PC-9 (cell line): ENCODE measurements around the gene PHF3. TPM values are rescaled to one million over a fixed set of nuclear protein-coding genes. Genes with fewer than 3 reads are reported as not detected.

Source experiments
- BruUV-seq: library from RNA; stranded (reverse); fragments of 400-500 nt; replicated peaks from 2 replicates; lab custom pipeline; 2021; lab: Mats Ljungman, UMichigan
- CTCF ChIA-PET: fragments of 300-600 bp; sonication (Branson Sonifier 250); formaldehyde crosslinking; loops from one replicate; lab custom pipeline; 2022; ENCODE audit warnings: antibody characterized with exemption; lab: Charles Lee
- POLR2A ChIA-PET: fragments of 300-600 bp; sonication (Branson Sonifier 250); formaldehyde crosslinking; loops from one replicate; lab custom pipeline; 2022; ENCODE audit warnings: antibody characterized with exemption; ENCODE audit not compliant: unreplicated experiment; lab: Charles Lee
- DNase-seq, 2 experiments: peaks; one replicate each; pipeline versions ENCODE4 v3.0.0 to v3.0.0-alpha.2; 2015 to 2022; ENCODE audit warnings: mixed read lengths in 1 of 2
- H2AFZ ChIP-seq: fragments of 200-600 bp; sonication (generic); 2 replicates; pipeline ENCODE4 v1.8.1; 2017; ENCODE audit warnings: antibody characterized with exemption
- H3F3A ChIP-seq: fragments of 200-600 bp; sonication (generic); 2 replicates; pipeline ENCODE4 v1.8.1; 2017; ENCODE audit warnings: antibody characterized with exemption, mild to moderate bottlenecking, low read depth; ENCODE audit not compliant: insufficient read depth
- H3K27ac ChIP-seq: fragments of 200-600 bp; sonication (generic); 2 replicates; pipeline ENCODE4 v1.6.1; 2016; ENCODE audit warnings: mixed run types
- H3K27me3 ChIP-seq: fragments of 200-600 bp; sonication (generic); 2 replicates; pipeline ENCODE4 v1.6.1; 2016; ENCODE audit warnings: low read depth, mixed run types; ENCODE audit not compliant: insufficient read depth
- H3K36me3 ChIP-seq: fragments of 200-600 bp; sonication (generic); 2 replicates; pipeline ENCODE4 v1.6.1; 2016; ENCODE audit warnings: low read depth, mixed run types
- H3K4me1 ChIP-seq: fragments of 200-600 bp; sonication (generic); replicated peaks from 2 replicates; pipeline ENCODE4 v1.6.1; 2016; ENCODE audit warnings: mixed run types; ENCODE audit not compliant: insufficient read depth
- H3K4me2 ChIP-seq: fragments of 200-600 bp; sonication (generic); 2 replicates; pipeline ENCODE4 v1.6.1; 2017; ENCODE audit warnings: mixed run types
- H3K4me3 ChIP-seq: fragments of 200-600 bp; sonication (generic); 2 replicates; pipeline ENCODE4 v1.6.1; 2016; ENCODE audit warnings: mixed run types
- H3K79me2 ChIP-seq: fragments of 200-600 bp; sonication (generic); 2 replicates; pipeline ENCODE4 v1.6.1; 2017; ENCODE audit warnings: low read depth, mixed run types
- H3K9me2 ChIP-seq: fragments of 200-600 bp; sonication (generic); 2 replicates; pipeline ENCODE4 v1.8.1; 2017; ENCODE audit warnings: mild to moderate bottlenecking; ENCODE audit not compliant: insufficient read depth
- H3K9me3 ChIP-seq: fragments of 200-600 bp; sonication (generic); 2 replicates; pipeline ENCODE4 v1.8.1; 2016; ENCODE audit warnings: low read depth; ENCODE audit not compliant: insufficient read depth
- H4K20me1 ChIP-seq: fragments of 200-600 bp; sonication (generic); 2 replicates; pipeline ENCODE4 v1.8.1; 2017; ENCODE audit not compliant: insufficient read depth
- EZH2 ChIP-seq: fragments of 200-600 bp; sonication (generic); IDR thresholded peaks from 2 replicates; pipeline ENCODE4 v1.8.0; 2017; ENCODE audit warnings: antibody characterized with exemption, low read depth
- intact Hi-C: fragments of 100-400 bp; cut with micrococcal nuclease; formaldehyde crosslinking; loops from one replicate; pipeline ENCODE4 v1.10.0; 2022; ENCODE audit not compliant: unreplicated experiment
- total RNA-seq: library from RNA; stranded (reverse); gene quantifications from 2 replicates; pipeline ENCODE4 v1.2.3, GENCODE V29; 2021
- TF ChIP-seq, protein P1 (sequence below): fragments of 200-600 bp; sonication (generic); conservative IDR thresholded peaks from 2 replicates; pipeline ENCODE4 v1.6.1; 2017; ENCODE audit warnings: mixed run types, antibody characterized with exemption, mild to moderate bottlenecking, moderate library complexity

Gene PHF3
- total RNA-seq, 1 experiment from 2014 or later = 67.1 TPM

GRCh38 chr6:63677282-63677681 lies 41.7 kb downstream of the PHF3 start:
- peaks cover 22% of the 10 kb centered on the region; the same call in 1 of the 2 replicates for H3K36me3 ChIP-seq
- H3K79me2 ChIP-seq = peaks cover 73% of the 10 kb centered on the region
- TF ChIP-seq EZH2 = no peak
- TF ChIP-seq, protein P1, sequence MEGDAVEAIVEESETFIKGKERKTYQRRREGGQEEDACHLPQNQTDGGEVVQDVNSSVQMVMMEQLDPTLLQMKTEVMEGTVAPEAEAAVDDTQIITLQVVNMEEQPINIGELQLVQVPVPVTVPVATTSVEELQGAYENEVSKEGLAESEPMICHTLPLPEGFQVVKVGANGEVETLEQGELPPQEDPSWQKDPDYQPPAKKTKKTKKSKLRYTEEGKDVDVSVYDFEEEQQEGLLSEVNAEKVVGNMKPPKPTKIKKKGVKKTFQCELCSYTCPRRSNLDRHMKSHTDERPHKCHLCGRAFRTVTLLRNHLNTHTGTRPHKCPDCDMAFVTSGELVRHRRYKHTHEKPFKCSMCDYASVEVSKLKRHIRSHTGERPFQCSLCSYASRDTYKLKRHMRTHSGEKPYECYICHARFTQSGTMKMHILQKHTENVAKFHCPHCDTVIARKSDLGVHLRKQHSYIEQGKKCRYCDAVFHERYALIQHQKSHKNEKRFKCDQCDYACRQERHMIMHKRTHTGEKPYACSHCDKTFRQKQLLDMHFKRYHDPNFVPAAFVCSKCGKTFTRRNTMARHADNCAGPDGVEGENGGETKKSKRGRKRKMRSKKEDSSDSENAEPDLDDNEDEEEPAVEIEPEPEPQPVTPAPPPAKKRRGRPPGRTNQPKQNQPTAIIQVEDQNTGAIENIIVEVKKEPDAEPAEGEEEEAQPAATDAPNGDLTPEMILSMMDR = no peak
- H3K4me2 ChIP-seq = no peak overlapping the region
- no peaks in the 10 kb centered on the region for H3K9me3 ChIP-seq
- H2AFZ ChIP-seq = no peak overlapping the region
- intact Hi-C loops = loop anchor here (5.0 kb wide), 1 partner anchor 40 kb away; the partner anchor contains the start of gene PHF3
- H3F3A ChIP-seq = no peaks in the 10 kb centered on the region
- no peak overlapping the region for H3K27ac ChIP-seq
- CTCF ChIA-PET = no interaction called here
- peaks cover 49% of the 10 kb centered on the region for H4K20me1 ChIP-seq
- no peak overlapping the region for H3K4me3 ChIP-seq
- no peaks in the 10 kb centered on the region for H3K4me1 ChIP-seq
- no TSS peak for BruUV-seq
- no peaks in the 10 kb centered on the region for H3K27me3 ChIP-seq
- no peaks in the 10 kb centered on the region; the same call in 1 of the 2 replicates for H3K9me2 ChIP-seq
- DNase-seq = no peak
- POLR2A ChIA-PET = interaction anchor here (0.6 kb wide), 1 partner anchor 21 kb away, joined by 5 read pairs; no protein-coding TSS in a partner anchor

DNA sequence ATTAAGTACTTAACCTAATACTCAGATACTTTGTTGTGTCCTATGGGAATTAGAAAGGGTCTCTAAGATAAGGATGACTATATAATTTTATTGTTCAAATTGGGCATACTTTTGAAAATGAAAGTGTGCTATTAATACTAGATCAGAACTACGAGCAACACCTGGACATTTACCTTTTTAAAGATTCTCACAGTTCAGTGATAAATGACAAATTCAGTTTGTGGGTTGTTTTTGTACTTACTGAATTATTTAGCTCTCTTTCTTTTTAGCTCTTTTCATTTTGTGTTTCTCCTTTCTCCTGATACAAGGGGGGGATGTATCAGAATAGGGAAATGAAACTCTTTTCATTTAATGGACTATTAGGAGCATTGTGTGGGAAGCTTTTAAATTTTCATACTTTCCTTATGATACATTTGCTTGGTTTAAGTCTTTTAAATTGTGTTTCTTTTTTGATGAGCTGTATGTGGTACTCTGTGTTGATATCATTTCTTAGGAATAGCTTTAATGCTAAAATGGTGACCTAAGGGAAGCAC lies 47.5 kb downstream of the PHF3 start:
- no peaks in the 10 kb centered on the region for H3K27me3 ChIP-seq
- H3K36me3 ChIP-seq = peaks cover 31% of the 10 kb centered on the region
- H3K4me1 ChIP-seq = no peaks in the 10 kb centered on the region
- no peaks in the 10 kb centered on the region for H3K9me3 ChIP-seq
- peaks cover 14% of the 10 kb centered on the region; the same call in 1 of the 2 replicates for H4K20me1 ChIP-seq
- H3K79me2 ChIP-seq = peaks cover 43% of the 10 kb centered on the region
- CTCF ChIA-PET = interaction anchor here (0.6 kb wide), 1 partner anchor 84 kb away, joined by 3 read pairs; no protein-coding TSS in a partner anchor
- no TSS peak for BruUV-seq
- no peak overlapping the region for H3K27ac ChIP-seq
- intact Hi-C loops = no loop called here
- H2AFZ ChIP-seq = no peak overlapping the region
- no peak for TF ChIP-seq EZH2
- TF ChIP-seq, protein P1 = no peak
- H3K4me3 ChIP-seq = no peak overlapping the region
- peaks cover 3% of the 10 kb centered on the region; the same call in 1 of the 2 replicates for H3F3A ChIP-seq
- H3K9me2 ChIP-seq = no peaks in the 10 kb centered on the region; the same call in 1 of the 2 replicates
- DNase-seq = no peak
- no peak overlapping the region for H3K4me2 ChIP-seq
- POLR2A ChIA-PET = interaction anchor here (0.6 kb wide), 1 partner anchor 32 kb away, joined by 3 read pairs; no protein-coding TSS in a partner anchor

DNA sequence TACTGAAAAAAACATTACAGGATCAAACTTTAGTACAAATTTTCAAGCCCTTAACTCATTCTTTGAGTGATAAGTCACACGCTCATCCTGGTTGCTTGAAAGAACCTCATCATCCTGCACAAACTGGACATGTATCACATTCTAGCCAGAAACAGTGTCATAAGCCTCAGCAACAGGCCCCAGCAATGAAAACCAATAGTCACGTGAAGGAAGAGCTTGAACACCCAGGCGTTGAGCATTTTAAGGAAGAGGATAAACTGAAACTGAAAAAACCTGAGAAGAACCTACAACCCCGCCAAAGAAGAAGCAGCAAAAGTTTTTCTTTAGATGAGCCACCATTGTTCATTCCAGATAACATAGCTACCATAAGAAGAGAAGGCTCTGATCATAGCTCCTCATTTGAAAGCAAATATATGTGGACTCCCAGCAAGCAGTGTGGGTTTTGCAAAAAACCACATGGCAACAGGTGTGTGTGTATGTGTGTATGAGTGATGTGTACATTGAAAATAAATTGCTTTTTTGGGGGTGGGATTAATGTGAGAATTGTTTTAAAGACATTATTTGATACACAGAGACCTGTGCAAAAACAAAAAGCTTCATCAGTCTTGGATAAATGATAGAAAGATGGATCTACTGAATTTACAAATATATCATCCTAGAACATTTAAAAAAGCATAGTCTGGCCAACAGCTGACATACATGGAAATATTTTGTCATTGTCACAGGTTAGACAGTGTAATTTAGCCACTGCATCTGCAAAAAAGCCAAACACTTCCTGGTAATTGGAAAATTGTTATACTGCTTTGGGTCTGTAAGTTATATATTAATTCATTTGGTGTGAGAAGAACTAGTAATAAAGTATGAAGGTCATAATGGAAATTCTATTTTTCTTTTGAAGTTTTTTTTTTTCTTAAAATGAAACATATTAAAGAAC lies 50.1 kb downstream of the PHF3 start:
- H3K27ac ChIP-seq = no peak overlapping the region
- H3K4me1 ChIP-seq = no peaks in the 10 kb centered on the region
- CTCF ChIA-PET = interaction anchor here (0.6 kb wide), 1 partner anchor 91 kb away, joined by 3 read pairs; no protein-coding TSS in a partner anchor
- H2AFZ ChIP-seq = no peak overlapping the region
- no peaks in the 10 kb centered on the region for H3K9me3 ChIP-seq
- H3K4me3 ChIP-seq = no peak overlapping the region
- no peak for TF ChIP-seq EZH2
- TF ChIP-seq, protein P1 = no peak
- no peaks in the 10 kb centered on the region; the same call in 1 of the 2 replicates for H3K9me2 ChIP-seq
- intact Hi-C loops = no loop called here
- H3K27me3 ChIP-seq = no peaks in the 10 kb centered on the region
- no peak for DNase-seq
- no peak overlapping the region for H3K4me2 ChIP-seq
- no TSS peak for BruUV-seq
- peaks cover 18% of the 10 kb centered on the region for H3K79me2 ChIP-seq
- peaks cover 3% of the 10 kb centered on the region for H3F3A ChIP-seq
- H3K36me3 ChIP-seq = peaks cover 11% of the 10 kb centered on the region
- POLR2A ChIA-PET = interaction anchor here (0.6 kb wide), 1 partner anchor 158 kb away, joined by 3 read pairs; no protein-coding TSS in a partner anchor
- peaks cover 7% of the 10 kb centered on the region; the same call in 1 of the 2 replicates for H4K20me1 ChIP-seq
